ENCODE measurements around the gene MTHFD1L.

The MTHFD1L gene

DNA sequence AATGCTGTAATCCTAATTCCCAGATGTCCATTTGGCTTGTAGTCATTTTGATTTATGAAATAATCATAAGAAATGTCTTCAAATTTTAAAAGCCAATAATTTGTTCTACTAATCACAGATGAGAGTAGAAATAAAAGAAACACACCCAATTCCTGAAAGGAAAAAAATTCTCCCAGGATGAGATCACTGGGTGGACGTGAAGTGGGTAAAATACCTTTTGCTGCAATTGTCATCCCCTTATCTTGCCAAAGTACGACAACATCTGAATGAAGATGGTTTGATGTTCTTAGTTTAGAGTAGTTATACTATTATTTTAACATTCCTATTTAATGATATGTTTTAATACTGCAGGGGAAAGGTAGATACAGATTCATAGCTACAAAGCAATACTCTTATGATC is 33.7 kb downstream of the MTHFD1L start:
- no peak for DNase-seq

GRCh38 chr6:150900049-150900448 is 34.5 kb downstream of the MTHFD1L start:
- DNase-seq: no peak

GRCh38 chr6:150902142-150902776 is 36.8 kb downstream of the MTHFD1L start:
- no peak for DNase-seq

DNA sequence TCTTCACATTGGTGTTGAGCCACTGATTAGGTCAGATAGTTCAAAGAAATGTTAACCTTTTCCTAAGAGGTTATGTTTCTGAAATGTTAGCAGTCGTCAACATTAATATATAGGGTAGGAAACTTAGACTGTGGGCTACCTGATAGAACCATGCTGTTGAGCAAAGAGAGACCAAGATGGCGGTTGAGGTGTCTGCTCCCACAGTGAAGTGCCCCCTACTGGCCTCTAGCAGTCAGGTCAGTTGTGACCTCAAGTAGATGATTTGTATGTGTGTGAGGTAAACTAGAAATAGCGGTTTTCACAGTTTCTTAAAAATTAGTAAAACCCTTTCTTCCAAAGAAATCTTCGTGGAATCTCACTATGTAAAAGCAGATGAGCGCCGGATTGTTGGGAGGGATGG is 40.3 kb downstream of the MTHFD1L start:
- DNase-seq: no peak

GRCh38 chr6:150906641-150907326 is 41.3 kb downstream of the MTHFD1L start:
- no peak for DNase-seq

GRCh38 chr6:150907383-150907782 is 41.9 kb downstream of the MTHFD1L start:
- DNase-seq: no peak

GRCh38 chr6:150908901-150909300 is 43.4 kb downstream of the MTHFD1L start:
- DNase-seq: no peak

GRCh38 chr6:150910561-150910960 is 45.1 kb downstream of the MTHFD1L start:
- DNase-seq: no peak

DNA sequence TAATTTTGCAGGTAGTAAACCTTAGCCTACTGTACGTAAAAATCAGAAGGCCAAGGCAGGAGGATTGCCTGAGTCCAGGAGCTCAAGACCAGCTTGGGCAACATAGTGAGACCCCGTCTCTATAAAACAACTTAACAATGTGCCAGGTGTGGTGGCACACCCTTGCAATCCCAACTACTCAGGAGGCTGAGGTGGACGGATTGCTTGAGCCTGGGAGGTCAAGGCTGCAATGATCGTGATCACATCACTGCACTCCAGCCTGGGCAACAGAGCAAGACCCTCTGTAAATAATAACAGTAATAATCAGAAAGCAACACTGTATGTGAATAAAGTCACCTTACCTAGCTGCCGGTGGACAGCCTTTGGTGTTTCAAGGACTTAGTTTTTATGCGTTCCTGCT is 48.9 kb downstream of the MTHFD1L start:
- DNase-seq: no peak

- no peak for DNase-seq
Measured at GRCh38 chr6:150915131-150915879, 49.8 kb downstream of the MTHFD1L start.

DNA sequence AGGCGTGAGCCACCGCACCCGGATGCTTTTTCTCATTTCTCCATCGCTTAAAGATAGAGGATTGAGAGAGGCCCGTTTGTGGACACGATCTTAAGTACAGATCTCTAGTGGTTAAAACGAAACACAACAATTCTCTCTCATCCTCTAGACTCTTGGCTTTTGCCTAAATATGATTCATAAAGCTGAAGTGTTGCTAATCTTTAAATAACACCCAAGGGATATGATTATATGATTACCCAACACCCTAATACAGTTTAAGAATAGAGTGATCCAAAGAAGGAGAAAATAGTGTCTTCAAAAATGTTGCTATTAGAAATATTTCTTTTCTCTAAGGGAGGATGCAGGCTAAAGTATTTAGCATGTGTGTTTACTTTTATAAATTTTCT is 50.4 kb downstream of the MTHFD1L start:
- no peak for DNase-seq

DNA sequence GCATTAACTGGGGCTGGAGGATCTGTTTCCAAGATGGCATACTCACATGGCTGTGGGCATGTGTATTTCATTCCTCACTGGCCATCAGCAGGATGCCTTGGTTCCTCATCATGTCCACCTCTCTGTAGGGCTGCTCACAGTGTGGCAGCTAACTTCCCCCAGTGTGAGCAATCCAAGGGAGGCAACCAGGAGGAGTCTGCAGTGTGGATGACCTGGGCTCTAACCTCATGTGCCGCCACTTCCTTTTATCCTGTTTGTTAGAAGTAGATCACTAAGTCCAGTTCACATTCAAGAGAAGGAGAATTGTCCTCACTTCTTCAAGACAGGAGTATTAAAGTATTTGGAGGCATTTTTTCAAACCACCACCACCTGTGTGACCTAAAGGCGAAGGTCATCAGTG is 54.4 kb downstream of the MTHFD1L start:
- no peak for DNase-seq

DNA sequence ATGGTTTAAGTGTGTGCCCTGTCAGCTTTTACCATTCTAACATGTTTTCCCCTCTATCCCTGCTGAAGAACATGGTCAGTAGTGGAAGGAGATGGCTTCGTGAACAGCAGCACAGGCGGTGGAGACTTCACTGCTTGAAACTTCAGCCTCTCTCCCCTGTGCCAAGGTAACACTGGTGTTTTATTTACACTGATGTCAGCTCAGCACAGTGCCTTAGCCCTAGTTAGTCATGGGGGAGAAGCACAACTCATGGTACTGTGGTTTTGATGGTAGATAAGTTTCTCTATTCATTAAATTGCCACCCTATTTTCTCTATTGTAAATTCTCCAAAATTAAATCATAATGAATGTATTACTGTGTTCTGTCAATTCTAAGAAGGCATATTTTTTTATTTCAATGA is 56.6 kb downstream of the MTHFD1L start:
- DNase-seq: no peak

DNA sequence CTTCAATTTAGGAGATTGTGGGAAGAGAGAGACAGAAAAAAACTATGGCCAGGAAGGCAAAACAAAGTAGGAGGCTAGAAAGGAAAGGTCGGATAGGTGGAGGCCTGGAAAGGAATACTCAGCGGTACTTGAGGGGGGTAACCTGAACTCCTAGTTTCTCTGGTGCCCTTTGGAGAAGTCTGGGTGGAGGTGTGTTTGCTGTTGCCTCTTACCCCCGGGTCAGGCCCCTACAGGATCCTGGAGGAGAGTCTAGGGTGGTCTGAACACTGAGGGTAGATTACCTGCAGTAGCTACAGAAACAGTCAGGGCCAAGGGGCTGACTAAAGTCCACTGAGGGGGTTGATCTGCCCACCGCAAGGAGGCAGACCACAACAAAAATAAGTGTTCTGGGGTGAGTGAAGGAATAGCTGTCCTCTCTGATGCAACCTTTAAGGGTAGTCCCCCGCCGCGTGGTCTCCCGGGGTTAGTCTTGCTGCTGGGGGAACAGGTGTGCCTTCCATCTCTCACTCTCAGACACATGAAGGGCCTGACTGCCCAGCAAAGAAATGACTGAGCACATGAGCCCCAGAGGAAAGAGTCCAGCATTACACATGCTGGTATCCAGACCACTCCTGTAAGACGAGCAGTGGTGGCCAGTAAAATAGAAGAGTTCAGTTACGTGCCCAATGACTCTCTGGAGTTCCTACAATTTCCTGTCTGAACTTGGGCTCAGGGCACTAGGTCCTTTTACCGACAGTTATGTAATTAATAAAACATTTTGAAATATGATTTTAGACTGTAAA is 59.5 kb downstream of the MTHFD1L start:
- no peak for DNase-seq

DNA sequence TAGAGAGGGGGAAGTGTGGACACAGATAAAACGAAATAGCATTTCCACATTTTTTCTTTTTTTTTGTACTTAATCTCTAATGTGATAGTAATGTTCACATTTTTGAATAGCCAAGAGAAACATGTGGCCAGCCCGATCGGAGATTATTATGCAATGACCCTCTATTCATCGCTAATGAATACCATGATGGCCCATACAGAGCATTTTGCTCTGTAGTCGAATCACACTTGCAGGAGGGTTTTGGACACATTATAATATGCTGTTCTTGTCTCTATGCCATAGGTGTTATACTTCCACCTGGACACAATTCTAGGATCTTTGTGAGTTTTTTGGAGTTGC is 60.1 kb downstream of the MTHFD1L start:
- DNase-seq: no peak

- no peak for DNase-seq
Measured at GRCh38 chr6:150925976-150926375, 60.5 kb downstream of the MTHFD1L start.

GRCh38 chr6:150928882-150929281 is 63.4 kb downstream of the MTHFD1L start:
- no peak for DNase-seq

GRCh38 chr6:150929416-150929815 is 63.9 kb downstream of the MTHFD1L start:
- DNase-seq: no peak

DNA sequence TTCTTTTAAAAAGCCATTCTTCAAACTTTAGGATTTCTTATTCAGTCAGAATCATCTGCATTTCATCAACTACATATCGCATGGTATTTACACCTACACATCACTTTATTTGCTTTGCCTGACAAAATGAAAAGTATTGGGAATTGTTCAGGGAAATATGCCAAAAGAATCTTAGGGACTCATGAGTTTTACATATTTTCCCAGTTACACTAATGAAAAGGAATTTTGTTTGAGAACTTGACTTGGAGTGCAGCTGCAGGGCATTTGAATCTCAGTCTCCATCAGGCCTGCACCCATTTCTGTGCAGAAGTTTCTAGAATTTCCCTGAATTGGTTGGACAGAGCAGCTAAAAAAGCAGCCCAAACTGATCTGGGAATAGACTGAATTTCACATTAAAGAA is 65.3 kb downstream of the MTHFD1L start:
- no peak for DNase-seq

- DNase-seq: no peak
Measured at GRCh38 chr6:150931405-150931804, 65.9 kb downstream of the MTHFD1L start.

DNA sequence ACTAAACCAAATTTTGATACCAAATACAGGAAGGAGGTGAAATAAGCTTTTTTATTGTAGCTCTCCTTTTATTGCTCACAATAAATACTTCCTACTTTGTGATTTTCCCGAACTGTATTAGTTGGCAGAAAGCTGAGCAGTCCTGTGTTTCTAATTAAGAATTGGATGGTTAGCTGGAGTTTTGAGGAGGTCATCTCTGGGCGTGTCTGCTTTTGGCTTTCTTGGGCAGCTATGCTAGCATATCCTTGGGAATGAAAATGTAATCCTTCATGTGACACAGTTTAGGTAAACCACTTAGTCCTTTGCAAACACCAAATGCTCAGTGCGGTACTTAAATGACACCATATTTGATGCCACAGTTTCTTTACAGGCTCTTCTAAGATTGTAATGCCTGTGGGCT is 67.5 kb downstream of the MTHFD1L start:
- DNase-seq: no peak

GRCh38 chr6:150934380-150934779 is 68.9 kb downstream of the MTHFD1L start:
- DNase-seq: no peak

- no peak for DNase-seq
Measured at GRCh38 chr6:150936021-150936555, 70.6 kb downstream of the MTHFD1L start.

All from suppressor macrophage treated with lipopolysaccharide for 4 hours (primary cell).